Esophagus squamous epithelium (tissue), 4 donors: ENCODE data around the gene GMPS.

Experiments used
- POLR2A ChIP-seq, 4 donors: fragments of 450-650 bp; IDR thresholded peaks; one replicate each; pipeline ENCODE4 v1.6.1; 2017; ENCODE audit warnings: antibody characterized with exemption in 4 of 4, mild to moderate bottlenecking in 4 of 4, moderate library complexity in 3 of 4
- TF ChIP-seq, protein P1 (sequence below), 6 experiments: fragments of 450-650 bp in 4 of 6; fragments of 200-600 bp in 2 of 6; sonication (generic) in 2 of 6; IDR thresholded peaks; one replicate each; pipeline ENCODE4 v1.5.1; 2016 to 2019; ENCODE audit warnings: antibody characterized with exemption in 6 of 6, mild to moderate bottlenecking in 4 of 6, moderate library complexity in 4 of 6

DNA sequence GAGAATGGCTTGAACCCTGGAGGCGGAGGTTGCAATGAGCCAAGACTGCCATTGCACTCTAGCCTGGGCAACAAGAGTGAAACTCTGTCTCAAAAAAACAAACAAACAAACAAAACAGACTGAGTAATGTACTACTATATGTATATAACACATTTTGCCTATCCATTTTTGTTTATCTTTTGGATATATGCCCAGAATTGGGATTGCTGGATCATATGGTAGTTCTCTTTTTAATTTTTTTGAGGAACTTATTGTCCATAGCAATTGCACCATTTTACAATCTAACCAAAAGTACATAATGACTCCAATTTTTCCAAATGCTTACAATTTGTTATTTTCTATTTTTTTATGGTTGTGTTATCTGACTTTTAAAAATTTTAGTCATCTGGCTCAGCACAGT, 47.3 kb downstream of the GMPS start:
- TF ChIP-seq, protein P1, sequence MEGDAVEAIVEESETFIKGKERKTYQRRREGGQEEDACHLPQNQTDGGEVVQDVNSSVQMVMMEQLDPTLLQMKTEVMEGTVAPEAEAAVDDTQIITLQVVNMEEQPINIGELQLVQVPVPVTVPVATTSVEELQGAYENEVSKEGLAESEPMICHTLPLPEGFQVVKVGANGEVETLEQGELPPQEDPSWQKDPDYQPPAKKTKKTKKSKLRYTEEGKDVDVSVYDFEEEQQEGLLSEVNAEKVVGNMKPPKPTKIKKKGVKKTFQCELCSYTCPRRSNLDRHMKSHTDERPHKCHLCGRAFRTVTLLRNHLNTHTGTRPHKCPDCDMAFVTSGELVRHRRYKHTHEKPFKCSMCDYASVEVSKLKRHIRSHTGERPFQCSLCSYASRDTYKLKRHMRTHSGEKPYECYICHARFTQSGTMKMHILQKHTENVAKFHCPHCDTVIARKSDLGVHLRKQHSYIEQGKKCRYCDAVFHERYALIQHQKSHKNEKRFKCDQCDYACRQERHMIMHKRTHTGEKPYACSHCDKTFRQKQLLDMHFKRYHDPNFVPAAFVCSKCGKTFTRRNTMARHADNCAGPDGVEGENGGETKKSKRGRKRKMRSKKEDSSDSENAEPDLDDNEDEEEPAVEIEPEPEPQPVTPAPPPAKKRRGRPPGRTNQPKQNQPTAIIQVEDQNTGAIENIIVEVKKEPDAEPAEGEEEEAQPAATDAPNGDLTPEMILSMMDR (IDR thresholded peaks at IDR 0.05), result no peak
- no peak for TF ChIP-seq POLR2A (IDR thresholded peaks at IDR 0.05)
